Osteocyte (in vitro differentiated cells): ENCODE data around the gene IHH. TPM values are rescaled to one million over a fixed set of nuclear protein-coding genes. Genes with fewer than 3 reads are reported as not detected.

Experiments
- microRNA-seq: library from miRNA; unstranded; fragments of <30 nt; microRNA quantifications from one replicate; pipeline ENCODE4 v1.1.0, GENCODE V29; 2020; ENCODE audit not compliant: unreplicated experiment
- total RNA-seq: library from RNA; stranded (reverse); gene quantifications from 2 replicates; pipeline ENCODE4 v1.2.1, GENCODE V29; 2021

Gene IHH
- total RNA-seq, 1 donor from 2014 or later = not detected

Small RNA genes lying within 50 kb of the gene (microRNA-seq; reads per million reads assigned to microRNA genes)
- not detected for gene MIR3131

Other genes starting within 250 kb of the IHH start
- not detected in 2 replicates for gene PRKAG3, start 229.1 kb downstream of the IHH start, total RNA-seq
- gene WNT6, start 201.1 kb downstream of the IHH start, total RNA-seq = 0.42 and 0.64 TPM in 2 replicates
- gene WNT10A, start 180.1 kb downstream of the IHH start, total RNA-seq = not detected in 2 replicates
- gene CDK5R2, start 101.3 kb downstream of the IHH start, total RNA-seq = not detected in 2 replicates
- not detected in 2 replicates for gene FEV, start 75.7 kb downstream of the IHH start, total RNA-seq
- gene CRYBA2, start 67.5 kb downstream of the IHH start, total RNA-seq = not detected in 2 replicates
- gene CFAP65, start 19.4 kb downstream of the IHH start, total RNA-seq = not detected in 2 replicates
- 18.0 and 19.3 TPM in 2 replicates for gene NHEJ1, start 99.9 kb upstream of the IHH start, total RNA-seq
- gene SLC23A3, start 109.1 kb upstream of the IHH start, total RNA-seq = 2.8 and 5.2 TPM in 2 replicates
- 42.8 and 45.7 TPM in 2 replicates for gene CNPPD1, start 116.0 kb upstream of the IHH start, total RNA-seq
- 101 and 110 TPM in 2 replicates for gene RETREG2, start 117.4 kb upstream of the IHH start, total RNA-seq
- 30.0 and 31.4 TPM in 2 replicates for gene ZFAND2B, start 145.9 kb upstream of the IHH start, total RNA-seq
- 27.5 and 30.0 TPM in 2 replicates for gene ABCB6, start 158.0 kb upstream of the IHH start, total RNA-seq
- gene ATG9A, start 168.7 kb upstream of the IHH start, total RNA-seq = 83.6 and 95.2 TPM in 2 replicates
- 44.8 and 55.6 TPM in 2 replicates for gene ANKZF1, start 168.9 kb upstream of the IHH start, total RNA-seq
- gene GLB1L, start 184.5 kb upstream of the IHH start, total RNA-seq = 8.8 and 9.6 TPM in 2 replicates
- 28.3 and 29.4 TPM in 2 replicates for gene STK16, start 184.6 kb upstream of the IHH start, total RNA-seq
- not detected in 2 replicates for gene TUBA4B, start 192.3 kb upstream of the IHH start, total RNA-seq
- gene TUBA4A, start 193.0 kb upstream of the IHH start, total RNA-seq = 6.9 and 7.9 TPM in 2 replicates
- 38.6 and 43.3 TPM in 2 replicates for gene DNAJB2, start 218.4 kb upstream of the IHH start, total RNA-seq
- gene PTPRN, start 248.5 kb upstream of the IHH start, total RNA-seq = 0.24 TPM in 1 of 2 replicates, not detected in the other